Raji (cell line): ENCODE results near the gene GHR.

Experiments
- POLR2A ChIP-seq: IDR thresholded peaks from 2 replicates; pipeline ENCODE4 v1.6.1; 2011; ENCODE audit warnings: low read depth, low read length, control low read depth; ENCODE audit not compliant: insufficient read depth

Gene GHR

GRCh38 chr5:42650084-42650483 is 226.8 kb downstream of the GHR start:
- TF ChIP-seq POLR2A, result no peak

- TF ChIP-seq POLR2A, result no peak
Measured at GRCh38 chr5:42653705-42654104, 230.5 kb downstream of the GHR start.

- no peak for TF ChIP-seq POLR2A
Measured at GRCh38 chr5:42654645-42655044, 231.4 kb downstream of the GHR start.

GRCh38 chr5:42655982-42656650 is 232.9 kb downstream of the GHR start:
- TF ChIP-seq POLR2A, result no peak

- no peak for TF ChIP-seq POLR2A
Measured at GRCh38 chr5:42656651-42657015, 233.4 kb downstream of the GHR start.

- no peak for TF ChIP-seq POLR2A
Measured at GRCh38 chr5:42665857-42666256, 242.6 kb downstream of the GHR start.

GRCh38 chr5:42666869-42667268 is 243.6 kb downstream of the GHR start:
- TF ChIP-seq POLR2A, result no peak

GRCh38 chr5:42668254-42668653 is 245.0 kb downstream of the GHR start:
- TF ChIP-seq POLR2A, result no peak

GRCh38 chr5:42672925-42673324 is 249.7 kb downstream of the GHR start:
- TF ChIP-seq POLR2A, result no peak

- TF ChIP-seq POLR2A, result no peak
Measured at GRCh38 chr5:42675602-42676001, 252.4 kb downstream of the GHR start.

GRCh38 chr5:42676362-42676761 is 253.1 kb downstream of the GHR start:
- TF ChIP-seq POLR2A, result no peak

GRCh38 chr5:42677156-42677842 is 254.1 kb downstream of the GHR start:
- no peak for TF ChIP-seq POLR2A

GRCh38 chr5:42680046-42680445 is 256.8 kb downstream of the GHR start:
- no peak for TF ChIP-seq POLR2A

GRCh38 chr5:42689391-42689790 is 266.2 kb downstream of the GHR start:
- no peak for TF ChIP-seq POLR2A

GRCh38 chr5:42691413-42691937 is 268.2 kb downstream of the GHR start:
- TF ChIP-seq POLR2A, result no peak

- no peak for TF ChIP-seq POLR2A
Measured at GRCh38 chr5:42701351-42702059, 278.3 kb downstream of the GHR start.
